Uterus (tissue), 2 donors: ENCODE results near the gene SAMD9.

ENCODE experiments used
- POLR2A ChIP-seq, 2 donors: fragments of 450-650 bp; IDR thresholded peaks; one replicate each; pipeline ENCODE4 v1.6.1; 2016; ENCODE audit warnings: antibody characterized with exemption in 2 of 2, mild to moderate bottlenecking in 1 of 2, moderate library complexity in 1 of 2
- TF ChIP-seq, protein P1 (sequence below), 4 experiments: fragments of 200-600 bp in 2 of 4; fragments of 450-650 bp in 2 of 4; sonication (generic) in 2 of 4; IDR thresholded peaks; one replicate each; pipeline ENCODE4 v1.5.1; 2016 to 2019; ENCODE audit warnings: antibody characterized with exemption in 4 of 4, mild to moderate bottlenecking in 2 of 4, moderate library complexity in 1 of 4

- TF ChIP-seq POLR2A (IDR thresholded peaks at IDR 0.05) = no peak
- TF ChIP-seq, protein P1, sequence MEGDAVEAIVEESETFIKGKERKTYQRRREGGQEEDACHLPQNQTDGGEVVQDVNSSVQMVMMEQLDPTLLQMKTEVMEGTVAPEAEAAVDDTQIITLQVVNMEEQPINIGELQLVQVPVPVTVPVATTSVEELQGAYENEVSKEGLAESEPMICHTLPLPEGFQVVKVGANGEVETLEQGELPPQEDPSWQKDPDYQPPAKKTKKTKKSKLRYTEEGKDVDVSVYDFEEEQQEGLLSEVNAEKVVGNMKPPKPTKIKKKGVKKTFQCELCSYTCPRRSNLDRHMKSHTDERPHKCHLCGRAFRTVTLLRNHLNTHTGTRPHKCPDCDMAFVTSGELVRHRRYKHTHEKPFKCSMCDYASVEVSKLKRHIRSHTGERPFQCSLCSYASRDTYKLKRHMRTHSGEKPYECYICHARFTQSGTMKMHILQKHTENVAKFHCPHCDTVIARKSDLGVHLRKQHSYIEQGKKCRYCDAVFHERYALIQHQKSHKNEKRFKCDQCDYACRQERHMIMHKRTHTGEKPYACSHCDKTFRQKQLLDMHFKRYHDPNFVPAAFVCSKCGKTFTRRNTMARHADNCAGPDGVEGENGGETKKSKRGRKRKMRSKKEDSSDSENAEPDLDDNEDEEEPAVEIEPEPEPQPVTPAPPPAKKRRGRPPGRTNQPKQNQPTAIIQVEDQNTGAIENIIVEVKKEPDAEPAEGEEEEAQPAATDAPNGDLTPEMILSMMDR (IDR thresholded peaks at IDR 0.05) = no peak
These were observed 1.6 kb upstream of the SAMD9 start for GRCh38 chr7:93119191-93119905.
